ENCODE measurements around the gene CENPS. TPM values are rescaled to one million over a fixed set of nuclear protein-coding genes. Genes with fewer than 3 reads are reported as not detected.

Gene CENPS
- total and polyA plus RNA-seq, 2 of the 13 experiments (the other 11 are each of a cell fraction or from before 2014, with no cell fraction given) = 3.3 to 22.0 TPM

DNA sequence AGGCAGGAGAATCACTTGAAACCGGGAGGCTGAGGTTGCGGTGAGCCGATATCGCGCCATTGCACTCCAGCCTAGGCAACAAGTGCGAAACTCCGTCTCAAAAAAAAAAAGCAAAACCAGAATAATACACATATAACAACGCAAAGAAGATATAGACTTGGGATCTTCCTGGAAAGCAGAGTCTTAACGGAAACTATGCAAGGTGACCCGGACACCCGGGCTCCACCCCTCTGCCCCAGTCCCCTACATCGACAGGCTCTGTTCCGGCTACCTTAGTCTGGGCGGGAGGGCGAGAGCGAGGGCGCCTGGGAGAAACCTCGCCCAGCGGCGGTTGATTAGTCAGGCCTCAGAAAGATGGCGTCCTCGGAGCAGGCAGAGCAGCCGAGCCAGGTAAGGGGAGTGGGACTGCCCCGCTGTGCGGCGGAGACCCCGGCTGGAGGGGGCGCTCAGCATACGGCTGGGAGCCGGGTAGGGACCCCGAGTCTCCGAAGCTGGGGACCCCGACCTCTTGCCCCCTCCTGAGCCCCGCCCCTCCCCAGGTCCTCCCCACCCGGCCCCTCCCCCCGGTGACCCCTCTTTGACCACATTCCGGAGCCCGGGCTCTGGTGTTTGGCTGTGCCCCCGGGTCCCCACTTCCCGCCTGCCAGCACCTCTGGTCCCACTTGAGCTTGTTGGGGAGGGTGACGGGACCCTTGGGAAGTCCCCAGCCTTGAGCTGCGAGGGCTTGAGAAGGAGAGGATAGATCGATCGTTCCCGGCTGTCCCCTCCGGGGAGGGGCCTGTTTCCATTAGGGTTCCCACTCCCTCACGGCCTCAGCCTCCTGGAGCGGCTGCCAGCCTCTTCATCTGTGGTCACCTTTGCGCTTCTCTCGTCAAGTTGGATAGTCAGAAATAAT, 44.6 kb downstream of the CENPS start, which contains the start of gene PEX14 (continued):
- TF ChIP-seq ZNF281 (CRISPR knock-in tag; IDR thresholded peaks at IDR 0.05; ENCODE audit: borderline replicate concordance) = peak; percentile 60; the same call in 1 of the 2 replicates
- TF ChIP-seq BORCS8-MEF2B (CRISPR knock-in tag; IDR thresholded peaks at IDR 0.05) = no peak
- TF ChIP-seq SRY (CRISPR knock-in tag; IDR thresholded peaks at IDR 0.05) = no peak; the same call in 1 of the 2 replicates
- no peak for TF ChIP-seq NR1H2 (CRISPR knock-in tag; IDR thresholded peaks at IDR 0.05; ENCODE audit: borderline replicate concordance, low read depth)
- no peak for TF ChIP-seq RBAK (CRISPR knock-in tag; IDR thresholded peaks at IDR 0.05)
- TF ChIP-seq ZNF850 (CRISPR knock-in tag; conservative IDR thresholded peaks at IDR 0.05) = no peak
- TF ChIP-seq, protein P1, sequence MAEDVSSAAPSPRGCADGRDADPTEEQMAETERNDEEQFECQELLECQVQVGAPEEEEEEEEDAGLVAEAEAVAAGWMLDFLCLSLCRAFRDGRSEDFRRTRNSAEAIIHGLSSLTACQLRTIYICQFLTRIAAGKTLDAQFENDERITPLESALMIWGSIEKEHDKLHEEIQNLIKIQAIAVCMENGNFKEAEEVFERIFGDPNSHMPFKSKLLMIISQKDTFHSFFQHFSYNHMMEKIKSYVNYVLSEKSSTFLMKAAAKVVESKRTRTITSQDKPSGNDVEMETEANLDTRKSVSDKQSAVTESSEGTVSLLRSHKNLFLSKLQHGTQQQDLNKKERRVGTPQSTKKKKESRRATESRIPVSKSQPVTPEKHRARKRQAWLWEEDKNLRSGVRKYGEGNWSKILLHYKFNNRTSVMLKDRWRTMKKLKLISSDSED (CRISPR knock-in tag; IDR thresholded peaks at IDR 0.05) = no peak
- TF ChIP-seq ZNF713 (CRISPR knock-in tag; IDR thresholded peaks at IDR 0.05) = no peak
- 0 out of 2 replicates have a peak, but pooled peaks have one; percentile 49 for TF ChIP-seq NRL (CRISPR knock-in tag; IDR thresholded peaks at IDR 0.05; ENCODE audit: borderline replicate concordance)
- peak; percentile 42; the same call in 1 of the 2 replicates for TF ChIP-seq KAT7 (CRISPR knock-in tag; IDR thresholded peaks at IDR 0.05; ENCODE audit: borderline replicate concordance)
- TF ChIP-seq, protein P2, sequence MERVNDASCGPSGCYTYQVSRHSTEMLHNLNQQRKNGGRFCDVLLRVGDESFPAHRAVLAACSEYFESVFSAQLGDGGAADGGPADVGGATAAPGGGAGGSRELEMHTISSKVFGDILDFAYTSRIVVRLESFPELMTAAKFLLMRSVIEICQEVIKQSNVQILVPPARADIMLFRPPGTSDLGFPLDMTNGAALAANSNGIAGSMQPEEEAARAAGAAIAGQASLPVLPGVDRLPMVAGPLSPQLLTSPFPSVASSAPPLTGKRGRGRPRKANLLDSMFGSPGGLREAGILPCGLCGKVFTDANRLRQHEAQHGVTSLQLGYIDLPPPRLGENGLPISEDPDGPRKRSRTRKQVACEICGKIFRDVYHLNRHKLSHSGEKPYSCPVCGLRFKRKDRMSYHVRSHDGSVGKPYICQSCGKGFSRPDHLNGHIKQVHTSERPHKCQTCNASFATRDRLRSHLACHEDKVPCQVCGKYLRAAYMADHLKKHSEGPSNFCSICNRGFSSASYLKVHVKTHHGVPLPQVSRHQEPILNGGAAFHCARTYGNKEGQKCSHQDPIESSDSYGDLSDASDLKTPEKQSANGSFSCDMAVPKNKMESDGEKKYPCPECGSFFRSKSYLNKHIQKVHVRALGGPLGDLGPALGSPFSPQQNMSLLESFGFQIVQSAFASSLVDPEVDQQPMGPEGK (CRISPR knock-in tag; IDR thresholded peaks at IDR 0.05) = peak; percentile 59
- no peak for TF ChIP-seq ZZZ3 (CRISPR knock-in tag; IDR thresholded peaks at IDR 0.05; ENCODE audit: borderline replicate concordance)
- TF ChIP-seq ZFP1 (CRISPR knock-in tag; IDR thresholded peaks at IDR 0.05) = no peak
- no peak for TF ChIP-seq ELF4 (CRISPR knock-in tag; IDR thresholded peaks at IDR 0.05; ENCODE audit: borderline replicate concordance)
- no peak for TF ChIP-seq STAT5B (CRISPR knock-in tag; IDR thresholded peaks at IDR 0.05)
- peak; percentile 92 for TF ChIP-seq CREM (IDR thresholded peaks at IDR 0.05)
- no peak for TF ChIP-seq CREM (CRISPR knock-in tag; IDR thresholded peaks at IDR 0.05)
- 0 out of 2 replicates have a peak, but pooled peaks have one; percentile 59 for TF ChIP-seq E2F2 (CRISPR knock-in tag; IDR thresholded peaks at IDR 0.05; ENCODE audit: borderline replicate concordance)
- no peak for TF ChIP-seq SRSF4 (IDR thresholded peaks at IDR 0.05; ENCODE audit: low read depth, low read length, poor library complexity, severe bottlenecking)
- TF ChIP-seq ZNF660 (CRISPR knock-in tag; IDR thresholded peaks at IDR 0.05; ENCODE audit: borderline replicate concordance, low read depth) = no peak
- no peak for TF ChIP-seq ZNF556 (CRISPR knock-in tag; IDR thresholded peaks at IDR 0.05; ENCODE audit: borderline replicate concordance)
- TF ChIP-seq ZNF446 (CRISPR knock-in tag; IDR thresholded peaks at IDR 0.05) = 0 out of 2 replicates have a peak, but pooled peaks have one; percentile 64
